Stimulated activated CD4-positive, alpha-beta T cell treated with anti-CD3 and anti-CD28 coated beads, Interleukin-4, amount 100 ng/mL, for 1 hour (primary cell): Measurements from ENCODE around the gene PLA2G2F.

Experiments used
- DNase-seq: peaks from one replicate; pipeline ENCODE4 v3.0.0-alpha.2; 2020

Gene PLA2G2F

GRCh38 chr1:20192364-20192763 lies 53.2 kb downstream of the PLA2G2F start:
- no peak for DNase-seq

DNA sequence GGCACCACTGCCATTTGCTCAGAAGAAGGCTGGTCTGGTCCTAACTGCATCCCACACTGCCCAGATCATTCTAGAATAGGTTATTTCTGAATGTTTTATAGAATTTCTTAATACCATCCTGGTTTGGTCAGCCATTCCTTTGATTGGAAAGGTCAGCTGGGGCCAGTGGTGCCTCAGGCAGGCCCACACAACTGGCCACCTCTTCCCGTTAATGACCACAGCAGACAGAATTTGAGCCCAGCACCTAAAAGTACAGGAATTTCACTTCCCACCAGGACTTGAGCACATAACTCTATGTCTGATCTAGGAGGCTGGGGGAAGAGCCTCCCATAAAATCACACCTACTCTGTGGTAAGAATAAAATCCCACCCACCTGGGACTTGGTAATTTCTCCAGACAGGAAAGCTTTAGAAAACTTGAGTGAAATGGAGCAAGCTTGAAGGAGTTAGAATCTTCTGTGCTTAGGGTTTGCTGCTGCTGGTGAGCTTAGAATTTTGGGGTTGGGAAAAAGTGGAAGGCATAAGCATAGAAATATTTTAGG lies 53.8 kb downstream of the PLA2G2F start:
- no peak for DNase-seq

DNA sequence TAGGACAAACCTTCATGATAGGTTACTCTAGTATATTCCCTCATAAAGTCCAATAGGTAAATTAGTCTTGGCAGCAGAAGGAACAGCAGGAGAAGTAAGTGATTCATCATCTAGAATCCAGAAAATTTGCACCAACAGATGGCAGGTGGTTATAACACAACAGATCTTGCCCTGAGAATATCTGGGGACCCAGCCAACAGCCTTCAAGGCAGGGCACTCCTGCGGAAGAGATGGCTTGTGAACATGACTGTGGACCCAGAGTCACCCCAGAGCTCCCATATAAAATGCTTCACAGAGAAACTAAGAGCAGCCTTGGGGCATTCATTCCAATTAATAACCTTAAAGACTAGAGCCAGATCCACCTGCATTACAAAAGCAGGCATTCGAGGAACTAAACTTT lies 55.1 kb downstream of the PLA2G2F start:
- DNase-seq: no peak

- DNase-seq: peak; percentile 81
Measured at GRCh38 chr1:20194757-20195461, 55.8 kb downstream of the PLA2G2F start.

GRCh38 chr1:20195462-20195780 lies 56.3 kb downstream of the PLA2G2F start:
- DNase-seq: no peak

GRCh38 chr1:20197329-20197791 lies 58.2 kb downstream of the PLA2G2F start:
- DNase-seq: no peak

DNA sequence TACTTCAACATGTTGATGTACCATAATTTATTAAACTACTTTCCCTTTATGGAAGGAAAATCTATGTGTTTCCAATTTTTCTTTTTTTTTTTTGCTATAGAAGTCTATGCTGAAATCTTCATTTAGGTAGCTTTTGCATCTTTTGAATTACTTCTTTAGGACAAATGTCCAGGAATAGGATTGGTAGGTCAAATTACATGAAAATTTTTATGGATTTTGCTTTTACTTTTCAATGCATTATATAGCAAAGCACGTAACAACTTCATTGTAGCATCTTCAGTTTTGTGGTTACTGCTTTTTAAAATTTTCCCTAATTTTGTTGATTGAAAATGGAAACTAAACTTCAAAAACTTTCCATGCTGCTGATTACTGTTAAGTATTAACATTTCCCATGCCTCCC lies 59.2 kb downstream of the PLA2G2F start:
- DNase-seq: no peak

GRCh38 chr1:20198918-20199317 lies 59.8 kb downstream of the PLA2G2F start:
- no peak for DNase-seq

- DNase-seq: no peak
Measured at GRCh38 chr1:20199403-20199802, 60.3 kb downstream of the PLA2G2F start.

DNA sequence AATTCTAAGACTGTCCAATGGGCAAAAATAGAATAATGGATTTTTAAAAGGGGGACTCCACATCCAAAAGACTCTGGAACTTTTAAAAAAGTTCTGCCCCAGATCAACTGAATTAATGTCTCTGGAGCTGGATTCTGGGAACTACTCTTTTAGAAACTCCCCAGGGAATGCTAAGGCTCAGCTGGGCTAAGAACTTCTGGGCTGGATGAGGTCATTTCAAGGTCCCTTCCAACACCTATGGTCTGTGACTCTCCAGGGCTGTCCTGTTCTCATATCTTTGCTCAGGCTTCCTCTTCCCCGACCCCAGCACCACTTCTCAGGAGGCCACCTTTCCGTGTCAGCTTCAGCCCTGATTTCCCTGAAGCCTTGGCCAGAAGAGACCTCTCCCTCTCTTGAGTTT lies 60.7 kb downstream of the PLA2G2F start:
- DNase-seq: no peak
